HFF-Myc (cell line): ENCODE results near the gene FEZ2.

Experiments used
- DNase-seq: peaks from one replicate; pipeline ENCODE4 v3.0.0-alpha.2; 2011; ENCODE audit warnings: low read depth; ENCODE audit errors: extremely low read depth
- H3K4me3 ChIP-seq: replicated peaks from 2 replicates; pipeline ENCODE4 v1.5.1; 2011; ENCODE audit warnings: low read depth, mild to moderate bottlenecking, control low read depth, low read length
- TF ChIP-seq, protein P1 (sequence below): IDR thresholded peaks from 2 replicates; pipeline ENCODE4 v1.5.1; 2012; ENCODE audit warnings: mild to moderate bottlenecking, low read depth, low read length, control low read depth; ENCODE audit errors: missing control alignments

FEZ2 gene, protein sequence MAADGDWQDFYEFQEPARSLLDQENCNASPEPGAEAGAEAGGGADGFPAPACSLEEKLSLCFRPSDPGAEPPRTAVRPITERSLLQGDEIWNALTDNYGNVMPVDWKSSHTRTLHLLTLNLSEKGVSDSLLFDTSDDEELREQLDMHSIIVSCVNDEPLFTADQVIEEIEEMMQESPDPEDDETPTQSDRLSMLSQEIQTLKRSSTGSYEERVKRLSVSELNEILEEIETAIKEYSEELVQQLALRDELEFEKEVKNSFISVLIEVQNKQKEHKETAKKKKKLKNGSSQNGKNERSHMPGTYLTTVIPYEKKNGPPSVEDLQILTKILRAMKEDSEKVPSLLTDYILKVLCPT

DNA sequence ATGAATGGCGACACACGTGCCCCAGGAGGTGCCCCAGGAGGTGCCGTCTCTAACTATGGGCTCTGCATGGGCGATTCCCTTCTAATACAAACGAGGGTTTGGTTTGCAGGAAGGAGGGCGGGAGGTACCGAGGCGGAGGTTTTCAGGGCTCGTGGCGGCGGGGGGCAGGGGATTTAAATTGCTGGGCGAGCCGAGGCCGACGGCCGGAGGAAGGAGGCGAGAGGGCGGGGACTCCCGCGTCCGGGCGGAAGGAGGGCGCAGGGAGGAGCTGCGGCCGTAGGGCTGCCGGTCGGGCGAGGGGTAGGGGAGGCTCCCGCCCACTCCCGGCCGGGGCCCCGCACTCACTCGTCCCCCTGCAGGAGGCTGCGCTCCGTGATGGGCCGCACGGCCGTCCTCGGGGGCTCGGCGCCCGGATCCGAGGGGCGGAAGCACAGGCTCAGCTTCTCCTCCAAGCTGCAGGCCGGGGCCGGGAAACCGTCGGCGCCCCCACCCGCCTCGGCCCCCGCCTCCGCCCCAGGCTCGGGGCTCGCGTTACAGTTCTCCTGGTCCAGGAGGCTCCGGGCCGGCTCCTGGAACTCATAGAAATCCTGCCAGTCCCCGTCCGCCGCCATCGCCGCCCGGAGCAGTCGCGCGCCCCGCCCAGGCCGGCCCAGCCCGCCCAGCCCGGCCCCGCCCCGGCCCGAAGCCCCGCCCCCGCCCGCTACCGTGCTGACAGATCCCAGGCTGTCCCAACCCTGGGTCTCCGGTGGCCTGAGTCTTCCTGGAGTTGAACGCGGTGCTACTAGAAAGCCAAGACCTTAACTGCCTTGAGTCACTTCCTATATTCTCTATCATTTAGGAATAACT is at the start of gene FEZ2:
TSS of gene FEZ2 (minus strand) at position 637 of the 846 bp plus-strand sequence. CDS start at position 611, 26 bp downstream.
- peak within 1 kb of the TSS; percentile 81 for H3K4me3 ChIP-seq
- DNase-seq: peak; percentile 25
- TF ChIP-seq, protein P1, sequence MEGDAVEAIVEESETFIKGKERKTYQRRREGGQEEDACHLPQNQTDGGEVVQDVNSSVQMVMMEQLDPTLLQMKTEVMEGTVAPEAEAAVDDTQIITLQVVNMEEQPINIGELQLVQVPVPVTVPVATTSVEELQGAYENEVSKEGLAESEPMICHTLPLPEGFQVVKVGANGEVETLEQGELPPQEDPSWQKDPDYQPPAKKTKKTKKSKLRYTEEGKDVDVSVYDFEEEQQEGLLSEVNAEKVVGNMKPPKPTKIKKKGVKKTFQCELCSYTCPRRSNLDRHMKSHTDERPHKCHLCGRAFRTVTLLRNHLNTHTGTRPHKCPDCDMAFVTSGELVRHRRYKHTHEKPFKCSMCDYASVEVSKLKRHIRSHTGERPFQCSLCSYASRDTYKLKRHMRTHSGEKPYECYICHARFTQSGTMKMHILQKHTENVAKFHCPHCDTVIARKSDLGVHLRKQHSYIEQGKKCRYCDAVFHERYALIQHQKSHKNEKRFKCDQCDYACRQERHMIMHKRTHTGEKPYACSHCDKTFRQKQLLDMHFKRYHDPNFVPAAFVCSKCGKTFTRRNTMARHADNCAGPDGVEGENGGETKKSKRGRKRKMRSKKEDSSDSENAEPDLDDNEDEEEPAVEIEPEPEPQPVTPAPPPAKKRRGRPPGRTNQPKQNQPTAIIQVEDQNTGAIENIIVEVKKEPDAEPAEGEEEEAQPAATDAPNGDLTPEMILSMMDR: no peak

DNA sequence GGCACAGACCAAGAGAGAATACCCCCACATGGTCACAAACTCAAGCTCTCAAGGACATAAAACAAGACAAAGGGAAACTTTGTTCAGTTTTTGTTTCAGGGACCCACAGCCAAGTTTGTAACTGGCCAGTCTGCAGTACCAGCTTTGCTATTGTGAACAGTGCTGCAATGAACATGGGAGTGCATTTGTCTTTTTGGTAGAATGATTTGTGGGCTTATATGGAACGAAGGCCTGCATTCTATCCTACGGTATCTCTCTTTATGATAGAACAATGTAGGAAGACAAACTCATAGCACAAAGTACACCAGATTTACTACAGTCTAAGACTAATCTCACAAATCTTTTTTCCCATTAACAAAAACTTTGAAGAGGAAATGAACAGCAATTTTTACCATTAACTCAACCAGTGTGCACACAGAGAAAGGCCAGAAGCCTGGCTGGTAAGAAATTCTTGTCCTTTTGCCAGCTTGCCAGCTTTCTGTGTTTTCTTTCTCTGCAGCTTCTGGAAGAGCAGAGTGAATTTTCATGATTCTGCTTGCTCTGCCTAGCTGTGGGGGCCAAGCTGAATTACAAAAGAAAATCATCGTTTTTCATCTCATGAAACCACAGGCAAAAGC is 37.1 kb upstream of the FEZ2 start:
- no peak overlapping the region for H3K4me3 ChIP-seq
- TF ChIP-seq, protein P1: no peak
- DNase-seq: no peak

DNA sequence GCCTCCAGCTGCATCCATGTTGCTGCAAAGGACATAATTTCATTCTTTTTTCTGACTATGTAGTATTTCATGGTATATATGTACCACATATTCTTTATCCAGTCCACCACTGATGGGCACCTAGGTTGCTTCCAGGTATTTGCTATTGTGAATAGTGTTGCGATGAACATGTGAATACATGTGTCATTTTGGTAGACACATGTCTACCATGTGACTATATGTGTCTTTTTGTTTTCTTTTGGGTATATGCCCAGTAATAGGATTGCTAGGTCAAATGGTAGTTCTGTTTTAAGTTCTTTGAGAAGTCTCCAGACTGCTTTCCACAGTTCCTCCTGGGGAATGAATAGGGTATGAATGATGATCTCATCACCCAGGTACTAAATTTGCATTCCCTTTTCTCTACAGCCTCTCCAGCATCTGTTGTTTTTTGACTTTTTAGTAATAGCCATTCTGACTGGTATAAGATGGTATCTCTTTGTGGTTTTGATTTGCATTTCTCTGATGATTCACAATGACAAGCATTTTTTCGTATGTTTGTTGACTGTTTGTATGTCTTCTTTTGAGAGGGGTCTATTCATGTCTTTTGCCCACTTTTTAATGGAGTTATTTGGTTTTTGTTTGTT is 35.6 kb upstream of the FEZ2 start:
- TF ChIP-seq, protein P1: no peak
- H3K4me3 ChIP-seq: no peak overlapping the region
- DNase-seq: no peak

DNA sequence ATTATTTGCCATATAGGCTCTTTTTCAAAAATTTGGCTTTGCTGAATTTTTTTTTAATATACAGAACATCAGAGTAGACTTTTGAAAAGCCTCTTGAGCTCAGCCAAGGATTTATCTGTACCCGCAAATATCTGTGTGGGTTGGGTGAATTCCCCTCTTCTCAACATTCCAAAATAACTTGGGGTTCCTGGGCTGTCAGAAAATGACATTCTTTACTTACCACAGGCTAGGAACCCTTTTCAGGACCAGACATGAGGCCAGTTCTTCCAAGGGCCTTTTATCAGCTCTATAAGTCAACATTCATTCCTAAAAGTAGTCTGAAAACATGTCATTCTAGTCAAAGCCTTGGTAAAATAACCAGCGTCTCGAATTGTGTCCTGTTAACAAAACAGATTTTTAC is 28.8 kb upstream of the FEZ2 start:
- no peak for DNase-seq
- TF ChIP-seq, protein P1: no peak
- H3K4me3 ChIP-seq: no peak overlapping the region

DNA sequence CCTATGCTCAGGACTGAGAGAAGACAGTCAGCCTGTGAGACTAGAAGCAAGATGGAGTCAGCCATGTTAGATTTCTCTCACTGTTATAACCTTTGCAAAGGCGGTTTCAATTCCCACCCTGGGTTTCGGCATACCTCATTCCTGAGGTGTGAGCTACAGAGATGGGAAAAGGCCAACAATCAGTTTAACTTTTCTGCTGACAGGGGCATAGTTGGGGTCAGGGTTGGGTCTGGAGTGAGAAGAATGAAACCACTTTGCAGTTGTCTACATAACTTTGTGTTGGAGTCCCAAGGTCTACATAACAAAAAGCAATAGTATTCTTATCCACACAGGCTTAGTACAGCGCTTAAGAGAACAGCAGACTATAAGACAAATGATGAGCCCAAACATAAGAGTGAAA is 28.1 kb upstream of the FEZ2 start:
- DNase-seq: no peak
- H3K4me3 ChIP-seq: no peak overlapping the region
- TF ChIP-seq, protein P1: no peak

DNA sequence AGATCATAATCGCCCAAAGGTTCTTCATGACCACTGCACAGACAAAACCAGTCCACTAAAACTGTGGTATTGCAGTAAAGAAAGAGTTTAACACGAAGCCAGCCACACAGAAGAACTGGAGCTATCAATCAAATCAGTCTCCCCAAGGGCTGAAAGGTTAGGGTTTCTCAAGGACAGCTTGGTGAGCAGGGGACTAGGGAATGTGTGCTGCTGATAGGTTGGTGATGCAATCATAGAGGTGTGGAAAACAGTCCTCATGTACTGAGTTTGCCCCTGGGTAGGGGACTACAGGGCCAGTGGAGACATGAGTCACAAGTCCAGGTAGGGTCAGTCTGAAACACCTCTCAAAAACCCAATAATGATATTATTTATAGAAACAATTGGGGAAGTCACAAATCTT is 27.3 kb upstream of the FEZ2 start:
- no peak overlapping the region for H3K4me3 ChIP-seq
- TF ChIP-seq, protein P1: no peak
- no peak for DNase-seq
